GM21786 (cell line): ENCODE data around the gene USB1.

ENCODE experiments used
- ATAC-seq: cut with Tn5 transposase; IDR thresholded peaks from one replicate; pipeline ENCODE4 v1.9.1; 2021; ENCODE audit not compliant: unreplicated experiment

The USB1 gene

GRCh38 chr16:58046054-58046881 lies 45.1 kb downstream of the USB1 start:
- no peak for ATAC-seq

GRCh38 chr16:58046936-58047335 lies 45.7 kb downstream of the USB1 start:
- no peak for ATAC-seq

GRCh38 chr16:58047557-58048348 lies 46.5 kb downstream of the USB1 start:
- ATAC-seq, result no peak

GRCh38 chr16:58048494-58049231 lies 47.5 kb downstream of the USB1 start:
- ATAC-seq, result no peak

GRCh38 chr16:58049232-58050185 lies 48.3 kb downstream of the USB1 start:
- ATAC-seq, result no peak

- ATAC-seq, result no peak
These were observed 50.1 kb downstream of the USB1 start for GRCh38 chr16:58051296-58051695.

- ATAC-seq, result no peak
These were observed 50.8 kb downstream of the USB1 start for GRCh38 chr16:58051821-58052603.

- ATAC-seq, result no peak
These were observed 52.4 kb downstream of the USB1 start for GRCh38 chr16:58053682-58054005.

- ATAC-seq, result no peak
These were observed 53.1 kb downstream of the USB1 start for GRCh38 chr16:58054289-58054688.

GRCh38 chr16:58056580-58056979 lies 55.4 kb downstream of the USB1 start:
- ATAC-seq, result no peak

- no peak for ATAC-seq
These were observed 55.9 kb downstream of the USB1 start for GRCh38 chr16:58057121-58057520.

- no peak for ATAC-seq
These were observed 56.6 kb downstream of the USB1 start for GRCh38 chr16:58057784-58058183.

- no peak for ATAC-seq
These were observed 61.6 kb downstream of the USB1 start for GRCh38 chr16:58062821-58063220.

GRCh38 chr16:58063377-58064076 lies 62.3 kb downstream of the USB1 start:
- no peak for ATAC-seq

- ATAC-seq, result no peak
These were observed 69.4 kb downstream of the USB1 start for GRCh38 chr16:58070585-58070984.
